Suppressor macrophage treated with lipopolysaccharide for 1 hour (primary cell): ENCODE measurements around the gene STIM1.
A peak's percentile ranks its signal among the peaks of the same experiment; 100 is the strongest.
"Not testable (repeated sequence)": the region's sequence is repeated elsewhere in the genome, so short reads cannot be mapped to it uniquely, and the experiment has no call there.

Source experiments
- DNase-seq, 3 donors: peaks; one replicate each; pipeline ENCODE4 v3.0.0-alpha.2; 2020 to 2022

The STIM1 gene

DNA sequence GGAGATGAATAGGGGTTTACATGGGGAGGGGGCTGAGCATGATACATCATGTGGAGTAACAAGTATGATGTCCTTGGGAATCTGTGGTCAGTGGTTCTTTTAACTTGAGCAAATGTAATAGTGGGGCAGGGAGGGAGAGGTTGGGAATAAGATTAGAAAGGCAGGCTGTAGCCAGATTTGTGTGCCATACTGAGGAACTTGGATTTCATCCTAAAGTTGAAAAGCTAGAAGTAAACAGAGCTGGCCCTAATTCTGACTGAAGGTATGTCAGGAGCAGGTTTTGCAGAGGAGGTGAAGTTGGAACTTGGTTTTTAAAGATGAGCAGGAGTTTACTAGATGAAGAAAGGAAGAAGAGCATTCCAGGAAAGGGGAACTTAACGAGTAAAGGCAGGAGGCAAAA lies 130.8 kb downstream of the STIM1 start:
- DNase-seq, result peak in 1 of 3 donors; percentile 7

DNA sequence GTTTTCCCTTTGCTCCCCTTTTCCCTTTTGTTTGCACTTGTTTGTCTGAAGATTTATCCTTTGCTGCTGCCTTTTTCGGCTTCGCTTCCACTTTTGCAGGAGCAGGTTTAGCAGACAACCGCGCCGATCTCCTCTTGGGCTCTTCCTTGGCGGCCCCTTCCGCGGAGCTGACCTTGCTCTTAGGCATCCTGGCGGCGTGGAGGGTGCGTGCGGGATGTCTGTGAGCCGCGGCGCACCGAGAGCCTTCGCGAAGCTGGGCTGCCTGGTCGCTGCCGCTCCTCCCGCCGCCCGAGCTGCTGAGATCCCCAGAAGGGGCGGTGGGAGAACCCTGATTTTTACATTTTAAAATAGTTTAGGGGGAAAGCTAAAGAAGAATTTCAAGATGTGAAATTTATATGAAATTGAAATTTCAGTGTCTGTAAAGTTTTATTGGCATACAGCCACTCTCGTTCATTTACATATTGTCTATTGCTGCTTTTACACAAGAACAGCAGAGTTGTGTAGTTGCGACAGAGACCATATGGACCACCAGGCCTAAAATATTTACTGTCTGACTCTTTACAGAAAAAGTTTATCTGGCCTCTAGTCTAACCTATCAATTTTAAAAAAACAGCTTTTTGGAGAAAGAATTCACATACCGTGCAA lies 133.9 kb downstream of the STIM1 start:
- no peak for DNase-seq

DNA sequence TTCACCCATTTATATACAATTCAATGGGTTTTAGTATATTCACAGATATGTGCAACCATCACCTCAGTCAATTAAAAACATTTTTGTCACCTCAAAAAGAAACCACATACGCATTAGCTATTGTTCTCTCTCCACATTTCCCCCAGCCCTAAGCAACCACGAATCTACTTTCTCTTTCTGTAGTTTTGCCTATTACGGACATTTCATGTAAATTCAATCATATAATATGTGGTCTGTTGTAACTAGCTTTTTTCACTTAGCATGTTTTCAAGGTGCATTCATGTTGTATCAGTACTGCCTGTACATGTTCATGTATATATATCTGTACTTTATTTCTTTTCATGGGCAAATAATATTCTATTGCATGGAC lies 134.4 kb downstream of the STIM1 start:
- no peak for DNase-seq

GRCh38 chr11:3990406-3990805 lies 134.9 kb downstream of the STIM1 start:
- DNase-seq, result no peak

GRCh38 chr11:3992964-3993363 lies 137.5 kb downstream of the STIM1 start:
- DNase-seq, result no peak

DNA sequence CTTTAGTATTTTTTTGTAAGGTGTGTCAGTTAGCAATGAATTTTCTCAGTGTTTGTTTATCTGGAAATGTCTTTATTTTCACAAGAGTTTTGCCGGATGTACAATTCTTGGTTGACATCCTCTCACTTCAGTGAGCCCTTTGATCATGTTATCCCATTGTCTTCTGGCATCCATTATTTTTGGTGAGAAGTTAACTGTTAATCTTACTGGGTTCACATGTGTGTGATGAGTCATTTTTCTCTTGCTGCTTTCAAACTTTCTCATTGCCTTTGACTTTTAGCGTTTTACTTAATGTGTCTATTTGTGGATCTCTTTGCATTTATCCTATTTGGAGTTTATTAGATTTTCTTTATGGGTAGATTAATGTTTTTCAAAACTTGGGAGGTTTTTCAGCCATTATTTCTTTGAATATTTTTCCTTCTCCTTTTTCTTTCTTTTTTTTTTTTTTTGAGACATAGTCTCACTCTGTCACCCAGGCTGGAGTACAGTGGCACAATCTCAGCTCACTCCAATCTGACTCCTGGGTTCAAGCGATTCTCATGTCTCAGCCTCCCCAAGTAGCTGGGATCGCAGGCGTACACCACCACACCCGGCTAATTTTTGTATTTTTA lies 138.7 kb downstream of the STIM1 start:
- DNase-seq, result no peak

- no peak for DNase-seq
Observed at GRCh38 chr11:3995307-3995706, 139.8 kb downstream of the STIM1 start.

- peak; percentile 12 to 30 (median 14) for DNase-seq
Observed at GRCh38 chr11:3995949-3996554, 140.6 kb downstream of the STIM1 start.

- no peak for DNase-seq
Observed at GRCh38 chr11:3996651-3997050, 141.2 kb downstream of the STIM1 start.

GRCh38 chr11:4004753-4005152 lies 149.3 kb downstream of the STIM1 start:
- not testable (repeated sequence) for DNase-seq

DNA sequence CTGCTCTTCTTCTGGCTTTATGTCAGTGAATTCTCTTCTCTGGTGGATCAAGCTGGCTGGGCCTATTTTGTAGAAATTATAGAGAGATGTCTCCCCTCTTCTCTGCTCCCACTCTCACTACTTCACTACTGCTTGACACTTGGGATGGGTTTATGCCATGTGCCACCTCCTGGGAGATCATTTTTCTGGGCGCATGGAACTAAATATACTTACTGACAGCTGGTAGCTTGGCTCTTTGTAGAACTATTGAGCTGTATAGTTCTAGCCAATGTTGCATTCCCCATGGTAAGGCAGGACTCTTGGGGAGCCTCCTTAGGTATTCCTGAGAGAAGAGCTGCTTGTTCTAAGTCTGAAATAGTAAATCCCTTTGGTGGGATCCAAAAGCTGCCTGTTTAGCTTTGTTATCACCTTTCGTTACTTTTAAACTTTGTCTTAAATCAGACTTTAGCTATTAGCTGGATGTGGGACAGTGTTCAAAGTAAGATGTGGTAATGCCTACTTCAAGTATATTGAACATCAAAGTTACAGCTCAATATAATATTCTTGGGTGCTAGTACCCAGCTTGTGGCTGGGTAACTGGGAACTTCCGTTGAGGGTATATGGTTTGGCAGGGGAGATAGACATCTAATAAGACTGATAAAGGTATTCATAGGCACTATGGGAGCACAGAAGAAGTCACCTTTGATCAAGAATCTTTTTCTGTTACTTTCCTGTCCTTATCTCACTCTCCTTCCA lies 151.6 kb downstream of the STIM1 start:
- DNase-seq, result no peak

- DNase-seq, result no peak
Observed at GRCh38 chr11:4008116-4008515, 152.7 kb downstream of the STIM1 start.

DNA sequence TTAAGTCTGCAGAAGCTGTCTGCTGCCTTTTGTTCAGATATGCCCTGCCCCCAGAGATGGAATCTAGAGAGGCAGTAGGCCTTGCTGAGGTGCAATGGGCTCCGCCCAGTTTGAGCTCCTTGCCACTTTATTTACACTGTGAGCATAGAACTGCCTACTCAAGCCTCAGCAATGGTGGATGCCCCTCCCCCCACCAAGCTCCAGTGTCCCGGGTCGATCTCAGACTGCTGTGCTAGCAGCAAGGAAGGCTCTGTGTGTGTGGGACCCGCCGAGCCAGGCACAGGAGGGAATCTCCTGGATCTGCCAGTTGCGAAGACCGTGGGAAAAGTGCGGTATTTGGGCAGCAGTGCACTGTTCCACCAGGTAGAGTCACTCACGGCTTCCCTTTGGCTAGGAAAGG lies 161.1 kb downstream of the STIM1 start:
- not testable (repeated sequence) for DNase-seq

GRCh38 chr11:4017129-4017528 lies 161.7 kb downstream of the STIM1 start:
- DNase-seq, result no peak

DNA sequence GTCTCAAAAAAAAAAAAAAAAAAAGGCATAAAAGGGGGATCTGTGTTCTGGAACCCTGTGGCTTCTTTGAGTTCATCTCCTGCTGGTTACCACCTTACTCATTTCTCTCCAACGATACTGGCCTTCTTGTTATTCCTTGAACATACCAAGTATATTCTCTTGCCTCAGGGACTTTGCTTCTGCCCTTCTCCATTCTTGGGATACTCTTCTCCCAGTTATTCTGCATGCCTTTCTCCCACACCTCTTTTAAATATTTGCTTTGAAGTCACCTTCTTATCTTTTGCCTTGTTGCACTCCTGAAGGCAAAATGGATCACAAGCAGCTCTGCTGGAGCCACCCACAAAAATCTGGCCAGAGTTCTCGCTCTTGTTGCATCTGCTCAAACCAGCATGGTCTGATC lies 163.2 kb downstream of the STIM1 start:
- DNase-seq, result no peak

DNA sequence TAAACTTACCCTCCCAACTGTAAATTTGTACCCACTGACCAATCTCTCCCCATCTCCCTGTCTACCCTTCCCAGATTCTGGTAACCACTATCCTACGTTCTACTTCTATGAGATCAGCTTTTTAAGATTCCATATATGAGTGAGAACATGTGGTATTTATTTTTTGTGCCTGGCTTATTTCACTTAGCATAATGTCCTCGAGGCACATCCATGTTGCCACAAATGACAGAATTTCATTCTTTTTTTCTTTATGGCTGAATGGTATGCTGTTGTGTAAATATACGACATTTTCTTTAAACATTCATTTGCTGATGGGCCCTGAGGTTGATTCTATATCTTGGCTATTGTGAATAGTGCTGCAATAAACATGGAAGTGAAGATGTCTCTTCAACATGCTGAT lies 164.4 kb downstream of the STIM1 start:
- no peak for DNase-seq

GRCh38 chr11:4022669-4023068 lies 167.2 kb downstream of the STIM1 start:
- no peak for DNase-seq

DNA sequence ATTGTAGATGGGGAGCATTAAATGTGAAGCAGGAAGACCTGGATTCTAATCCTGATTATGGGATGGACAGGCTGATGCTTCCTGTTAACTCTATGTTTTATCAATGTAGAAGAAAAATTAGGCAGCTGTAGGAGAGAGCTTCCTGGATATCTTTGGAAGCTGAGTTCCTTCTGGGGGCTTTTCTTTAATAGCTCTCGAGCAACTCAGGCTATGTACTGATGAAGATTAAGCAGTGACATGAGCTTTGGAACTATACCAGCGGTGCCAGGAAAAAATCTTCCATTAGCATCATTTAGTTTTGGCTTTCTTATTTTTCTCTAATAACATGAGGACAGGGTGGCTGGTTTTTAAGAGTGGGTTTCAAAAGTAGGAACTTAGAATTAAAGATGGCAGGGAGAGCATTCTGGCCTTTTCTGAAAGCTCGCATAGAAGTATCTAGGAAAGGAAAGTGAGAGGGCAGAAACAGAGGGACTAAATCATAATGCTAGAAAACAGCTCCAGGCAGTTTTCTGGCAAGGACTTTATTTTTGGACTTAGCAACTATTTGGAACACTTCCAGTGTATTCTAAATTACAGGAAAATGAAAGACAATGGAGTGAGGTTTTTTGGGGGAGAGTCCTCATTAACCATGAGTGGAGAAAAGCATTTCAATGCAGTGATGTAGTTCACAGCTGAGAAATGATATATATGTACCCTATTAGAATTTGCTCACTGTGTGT lies 169.9 kb downstream of the STIM1 start:
- no peak for DNase-seq

DNA sequence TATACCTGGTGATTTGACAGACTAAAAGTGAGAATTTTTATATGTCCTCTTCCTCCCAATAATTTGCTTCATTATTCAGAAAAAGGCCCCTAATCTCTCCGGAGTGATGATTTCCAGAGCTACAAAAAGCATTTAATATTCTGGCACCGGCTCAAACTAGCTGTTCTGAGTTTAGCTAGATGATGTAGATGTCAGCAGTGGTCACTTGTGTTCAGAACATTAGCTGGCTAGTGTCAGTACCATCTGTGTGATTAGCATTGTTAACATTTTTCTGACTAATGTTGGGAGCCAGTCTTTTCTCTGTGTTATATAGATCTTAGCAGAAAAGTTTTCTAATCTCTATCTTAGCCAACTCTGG lies 170.5 kb downstream of the STIM1 start:
- DNase-seq, result no peak

- no peak for DNase-seq
Observed at GRCh38 chr11:4026389-4026788, 170.9 kb downstream of the STIM1 start.

- DNase-seq, result no peak
Observed at GRCh38 chr11:4027746-4028145, 172.3 kb downstream of the STIM1 start.

- DNase-seq, result no peak
Observed at GRCh38 chr11:4030197-4030596, 174.7 kb downstream of the STIM1 start.

DNA sequence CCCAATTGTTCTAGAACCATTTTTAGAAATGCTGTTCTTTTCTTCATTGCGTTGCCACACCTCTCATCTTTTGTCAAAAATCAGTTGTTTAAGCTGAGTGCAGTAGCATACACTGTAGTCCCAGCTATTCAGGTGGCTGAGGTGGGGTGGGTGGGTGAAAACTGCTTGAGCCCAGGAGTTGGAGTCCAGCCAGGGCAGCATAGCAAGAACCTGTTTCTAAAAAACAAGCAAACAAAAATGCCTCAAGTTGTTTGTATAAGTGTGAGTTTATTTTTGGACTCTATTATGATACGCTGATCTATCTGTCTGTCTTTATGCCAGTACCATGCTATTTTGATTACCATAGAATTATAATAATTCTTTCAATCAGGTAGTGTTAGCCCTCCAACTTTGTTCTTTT lies 176.6 kb downstream of the STIM1 start:
- no peak for DNase-seq
